ENCODE results near the gene PAK4. TPM values are rescaled to one million over a fixed set of nuclear protein-coding genes. Genes with fewer than 3 reads are reported as not detected.
A peak's percentile ranks its signal among the peaks of the same experiment; 100 is the strongest.

The PAK4 gene
- total and polyA plus RNA-seq, 9 of the 15 experiments (the other 6 are each of a cell fraction or from before 2014, with no cell fraction given) = 0.21 to 33.5 (median 5.8) TPM

DNA sequence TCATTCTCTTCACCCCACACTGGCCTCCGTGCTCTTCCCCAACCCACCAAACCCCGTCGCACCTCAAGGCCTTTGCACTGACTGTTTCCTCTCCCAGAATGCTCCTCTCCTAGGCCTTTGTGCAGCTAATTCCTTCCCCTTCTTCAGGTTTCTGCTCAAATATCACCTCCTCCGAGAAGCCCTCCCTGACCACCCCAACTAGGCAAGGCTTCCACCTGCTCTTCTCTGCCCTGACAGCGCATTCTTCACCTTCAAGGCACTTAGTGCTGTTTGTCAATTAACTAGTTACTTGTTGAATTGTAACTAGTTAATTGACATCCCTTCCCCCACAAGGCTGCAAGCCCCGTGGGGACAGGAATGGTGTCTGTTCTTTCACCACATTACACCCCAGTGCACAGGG lies 63.4 kb downstream of the PAK4 start (continued):
- TF ChIP-seq ZNF639 (CRISPR knock-in tag; conservative IDR thresholded peaks at IDR 0.05 in 1 of 2, IDR thresholded peaks at IDR 0.05 in 1 of 2) = no peak
- no peak for TF ChIP-seq POLR2H (tag; IDR thresholded peaks at IDR 0.05; ENCODE audit: low read depth)
- TF ChIP-seq SMARCA5 (IDR thresholded peaks at IDR 0.05) = peak; percentile 89
- no peak for TF ChIP-seq KAT7 (CRISPR knock-in tag; IDR thresholded peaks at IDR 0.05; ENCODE audit: borderline replicate concordance)
- TF ChIP-seq ZNF274 (IDR thresholded peaks at IDR 0.05; ENCODE audit: borderline replicate concordance, low read depth, low read length) = no peak
- TF ChIP-seq USF2 (CRISPR knock-in tag; IDR thresholded peaks at IDR 0.05) = no peak
- TF ChIP-seq TRIM28 (IDR thresholded peaks at IDR 0.05) = no peak
- TF ChIP-seq ZNF212 (CRISPR knock-in tag; IDR thresholded peaks at IDR 0.05) = no peak
- TF ChIP-seq ZC3H11A (IDR thresholded peaks at IDR 0.05; ENCODE audit: low read depth, low read length) = no peak
- TF ChIP-seq HDAC2 (IDR thresholded peaks at IDR 0.05) = no peak
- TF ChIP-seq BCOR (IDR thresholded peaks at IDR 0.05) = peak; percentile 83
- TF ChIP-seq ZBTB9 (CRISPR knock-in tag; IDR thresholded peaks at IDR 0.05) = no peak
- TF ChIP-seq CEBPG (CRISPR knock-in tag; IDR thresholded peaks at IDR 0.05) = no peak
- TF ChIP-seq CEBPG (tag; conservative IDR thresholded peaks at IDR 0.05 in 1 of 2, IDR thresholded peaks at IDR 0.05 in 1 of 2) = no peak
- TF ChIP-seq ZNF311 (CRISPR knock-in tag; IDR thresholded peaks at IDR 0.05) = no peak
